Mammary epithelial cell (primary cell): ENCODE measurements around the gene ANKEF1.

Experiments used
- EZH2 ChIP-seq: IDR thresholded peaks from 2 replicates; pipeline ENCODE4 v1.6.1; 2012; ENCODE audit warnings: low read length, inconsistent platforms, borderline replicate concordance
- TF ChIP-seq, protein P1 (sequence below), 2 donors: IDR thresholded peaks in 1 of 2; conservative IDR thresholded peaks in 1 of 2; 2 replicates each; pipeline ENCODE4 v1.5.1; 2011 to 2012; ENCODE audit warnings: inconsistent platforms in 2 of 2, low read length in 2 of 2, mild to moderate bottlenecking in 2 of 2, control low read depth in 1 of 2, low read depth in 1 of 2; ENCODE audit not compliant: insufficient read depth in 1 of 2; ENCODE audit errors: extremely low read depth in 1 of 2

DNA sequence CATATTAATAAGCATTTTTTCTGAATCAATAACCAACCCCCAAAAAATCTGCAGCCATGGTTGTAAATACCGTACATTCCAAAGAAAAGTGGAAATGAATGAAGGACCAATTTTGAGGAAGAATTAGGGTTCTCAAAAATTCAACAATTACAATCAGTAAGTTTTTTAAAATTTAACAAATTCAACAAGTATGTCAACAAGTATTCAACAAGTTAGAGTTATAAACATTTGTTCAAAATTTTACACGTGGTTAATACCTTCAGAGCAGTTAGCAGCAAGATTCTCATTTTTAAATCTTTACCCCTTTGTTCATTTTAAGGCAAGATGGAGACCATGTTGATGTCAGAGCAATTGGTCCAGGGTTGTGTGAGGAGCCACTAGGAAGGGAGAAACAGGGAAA lies 27.6 kb upstream of the ANKEF1 start:
- TF ChIP-seq, protein P1, sequence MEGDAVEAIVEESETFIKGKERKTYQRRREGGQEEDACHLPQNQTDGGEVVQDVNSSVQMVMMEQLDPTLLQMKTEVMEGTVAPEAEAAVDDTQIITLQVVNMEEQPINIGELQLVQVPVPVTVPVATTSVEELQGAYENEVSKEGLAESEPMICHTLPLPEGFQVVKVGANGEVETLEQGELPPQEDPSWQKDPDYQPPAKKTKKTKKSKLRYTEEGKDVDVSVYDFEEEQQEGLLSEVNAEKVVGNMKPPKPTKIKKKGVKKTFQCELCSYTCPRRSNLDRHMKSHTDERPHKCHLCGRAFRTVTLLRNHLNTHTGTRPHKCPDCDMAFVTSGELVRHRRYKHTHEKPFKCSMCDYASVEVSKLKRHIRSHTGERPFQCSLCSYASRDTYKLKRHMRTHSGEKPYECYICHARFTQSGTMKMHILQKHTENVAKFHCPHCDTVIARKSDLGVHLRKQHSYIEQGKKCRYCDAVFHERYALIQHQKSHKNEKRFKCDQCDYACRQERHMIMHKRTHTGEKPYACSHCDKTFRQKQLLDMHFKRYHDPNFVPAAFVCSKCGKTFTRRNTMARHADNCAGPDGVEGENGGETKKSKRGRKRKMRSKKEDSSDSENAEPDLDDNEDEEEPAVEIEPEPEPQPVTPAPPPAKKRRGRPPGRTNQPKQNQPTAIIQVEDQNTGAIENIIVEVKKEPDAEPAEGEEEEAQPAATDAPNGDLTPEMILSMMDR (conservative IDR thresholded peaks at IDR 0.05 in 1 of 2, IDR thresholded peaks at IDR 0.05 in 1 of 2; ENCODE audit: extremely low read depth in 1 of 2, insufficient read depth in 1 of 2, low read depth in 1 of 2, low read length in 2 of 2): no peak
- no peak for TF ChIP-seq EZH2
